Kidney (tissue), 14 donors: ENCODE data around the gene UROD. TPM values are rescaled to one million over a fixed set of nuclear protein-coding genes. Genes with fewer than 3 reads are reported as not detected.

Experiments used
- DNase-seq, 5 donors: peaks; one replicate each; pipeline ENCODE4 v3.0.0-alpha.2; 2013 to 2020
- FAIRE-seq: peaks from 2 replicates; lab custom pipeline; 2012; peaks lifted over from hg19 to GRCh38; lab: Jason Lieb, UNC
- H3K27ac ChIP-seq, 2 donors: one replicate each; pipeline ENCODE4 v1.7.0; 2013; ENCODE audit warnings: low read depth in 2 of 2, low read length in 2 of 2, inconsistent platforms in 1 of 2
- H3K27me3 ChIP-seq: one replicate; pipeline ENCODE4 v1.7.1; 2013; ENCODE audit warnings: low read length, inconsistent platforms; ENCODE audit not compliant: control insufficient read depth, insufficient read depth
- H3K36me3 ChIP-seq, 3 donors: one replicate each; pipeline versions ENCODE4 v1.7.0 to v1.7.1; 2013; ENCODE audit warnings: low read length in 3 of 3, control low read depth in 1 of 3, inconsistent platforms in 1 of 3; ENCODE audit not compliant: insufficient read depth in 3 of 3, control insufficient read depth in 2 of 3
- H3K4me1 ChIP-seq, 3 donors: one replicate each; pipeline versions ENCODE4 v1.7.0 to v1.7.1; 2013; ENCODE audit warnings: low read length in 3 of 3, inconsistent platforms in 1 of 3, low read depth in 1 of 3; ENCODE audit not compliant: control insufficient read depth in 2 of 3, insufficient read depth in 2 of 3
- H3K4me3 ChIP-seq, 3 donors: one replicate each; pipeline versions ENCODE4 v1.7.0 to v1.8.1; 2013; ENCODE audit warnings: low read length in 3 of 3, control low read depth in 1 of 3, inconsistent platforms in 1 of 3
- H3K9ac ChIP-seq, 3 donors: one replicate each; pipeline versions ENCODE4 v1.7.0 to v1.7.1; 2013; ENCODE audit warnings: low read length in 3 of 3, control low read depth in 1 of 3, inconsistent platforms in 1 of 3
- H3K9me3 ChIP-seq, 3 donors: one replicate each; pipeline versions ENCODE4 v1.7.0 to v1.7.1; 2013; ENCODE audit warnings: low read length in 3 of 3, control low read depth in 1 of 3, inconsistent platforms in 1 of 3; ENCODE audit not compliant: control insufficient read depth in 2 of 3, insufficient read depth in 1 of 3
- intact Hi-C: fragments of 100-400 bp; cut with DNase I; formaldehyde crosslinking; loops from one replicate; pipeline ENCODE4 v1.11.1; 2022
- polyA plus RNA-seq: library from polyadenylated mRNA; stranded (reverse); fragments of 350-450 nt; fragmentation: Illumina TruSeq; extraction: RNeasy Lipid Tissue Mini Kit (QIAGEN cat#74804); gene quantifications from one replicate; pipeline ENCODE4 v1.2.3, GENCODE V29; 2014; ENCODE audit warnings: low read depth, low replicate concordance; ENCODE audit not compliant: insufficient read depth
- total RNA-seq: library from RNA; stranded (reverse); fragmentation: NEBNext Ultra II Directional; extraction: Animal tissue kit (Norgen Biotek cat#: 25700); gene quantifications from one replicate; pipeline ENCODE4 v1.2.1, GENCODE V29; 2021
- TF ChIP-seq, protein P1 (sequence below): IDR thresholded peaks from 3 replicates; pipeline ENCODE4 v1.5.1; 2012; ENCODE audit warnings: mild to moderate bottlenecking, moderate library complexity, borderline replicate concordance; ENCODE audit not compliant: insufficient read depth; ENCODE audit errors: extremely low read depth
- donor health status: control.
- donor health status: control.
- donor health status: control.
- donor health status: control.
- donor health status: control.
- donor health status: DM: yes; HTN: yes; CAD: no.
- donor health status: Normal renal cell carcinoma (clear cell type).

Gene UROD
- total and polyA plus RNA-seq, 2 donors from 2014 or later: 71.0 to 172 TPM

DNA sequence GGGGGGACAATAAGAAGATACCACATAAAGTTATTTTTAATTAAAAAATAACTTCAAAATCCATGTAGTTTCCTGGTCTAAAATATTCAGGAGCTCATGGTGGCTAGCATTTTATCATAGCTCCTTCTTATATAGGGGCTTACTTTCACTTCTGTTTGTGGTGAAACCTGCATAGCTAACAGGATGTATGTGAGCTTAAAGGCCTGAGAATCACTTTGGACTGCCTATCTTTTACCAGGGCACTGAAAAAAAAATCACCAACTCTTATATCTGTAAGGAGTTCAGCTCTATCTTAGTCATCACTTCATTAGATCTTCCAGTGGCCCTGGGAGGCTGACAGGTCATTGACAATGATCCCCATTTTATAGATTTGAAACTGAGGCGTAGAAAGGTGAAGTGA lies 21.3 kb downstream of the UROD start:
- Histone ChIP-seq H3K9me3 (no peaks in the 10 kb centered on the region), H3K9ac (no peak overlapping the region), H3K36me3 (peaks cover 0 to 4% (median 3%) of the 10 kb centered on the region in 3 donors), H3K4me3 (no peak overlapping the region), H3K4me1 (no peaks in the 10 kb centered on the region), H3K27ac (no peak overlapping the region), H3K27me3 (no peaks in the 10 kb centered on the region)
- TF ChIP-seq, protein P1, sequence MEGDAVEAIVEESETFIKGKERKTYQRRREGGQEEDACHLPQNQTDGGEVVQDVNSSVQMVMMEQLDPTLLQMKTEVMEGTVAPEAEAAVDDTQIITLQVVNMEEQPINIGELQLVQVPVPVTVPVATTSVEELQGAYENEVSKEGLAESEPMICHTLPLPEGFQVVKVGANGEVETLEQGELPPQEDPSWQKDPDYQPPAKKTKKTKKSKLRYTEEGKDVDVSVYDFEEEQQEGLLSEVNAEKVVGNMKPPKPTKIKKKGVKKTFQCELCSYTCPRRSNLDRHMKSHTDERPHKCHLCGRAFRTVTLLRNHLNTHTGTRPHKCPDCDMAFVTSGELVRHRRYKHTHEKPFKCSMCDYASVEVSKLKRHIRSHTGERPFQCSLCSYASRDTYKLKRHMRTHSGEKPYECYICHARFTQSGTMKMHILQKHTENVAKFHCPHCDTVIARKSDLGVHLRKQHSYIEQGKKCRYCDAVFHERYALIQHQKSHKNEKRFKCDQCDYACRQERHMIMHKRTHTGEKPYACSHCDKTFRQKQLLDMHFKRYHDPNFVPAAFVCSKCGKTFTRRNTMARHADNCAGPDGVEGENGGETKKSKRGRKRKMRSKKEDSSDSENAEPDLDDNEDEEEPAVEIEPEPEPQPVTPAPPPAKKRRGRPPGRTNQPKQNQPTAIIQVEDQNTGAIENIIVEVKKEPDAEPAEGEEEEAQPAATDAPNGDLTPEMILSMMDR: no peak
- DNase-seq: no peak
- intact Hi-C loops: no loop called here
- no peak for FAIRE-seq

DNA sequence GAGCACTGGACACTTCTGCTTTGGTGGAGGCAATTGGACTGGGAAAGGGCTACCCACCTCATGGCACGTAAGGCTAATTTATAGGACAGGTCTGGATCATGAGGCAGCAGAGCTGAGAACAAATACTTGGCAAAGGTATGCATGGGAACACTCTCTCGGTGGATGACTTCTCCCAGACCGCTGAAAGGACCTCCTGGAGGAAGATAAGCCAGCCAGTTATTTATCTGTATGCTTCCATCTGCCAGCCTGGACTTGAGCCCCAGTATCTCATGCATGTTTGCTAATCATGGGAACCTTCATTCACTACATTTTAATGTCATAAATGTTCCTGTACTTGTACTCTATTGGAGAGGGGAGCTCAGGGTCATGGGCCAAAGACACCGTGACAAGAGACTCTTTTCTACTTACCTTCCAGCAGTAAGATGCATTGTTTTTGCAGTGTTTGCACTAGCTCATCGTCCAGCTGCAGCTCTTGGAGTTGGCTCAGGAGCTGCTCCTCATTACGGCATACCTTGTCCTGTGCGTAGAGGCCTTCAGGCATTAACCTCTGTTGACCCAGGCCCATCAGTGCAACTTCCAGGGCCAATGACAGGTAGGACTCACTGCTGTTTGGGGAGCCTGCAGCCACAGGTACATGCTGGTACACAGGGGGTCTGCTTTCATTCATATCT lies 23.7 kb downstream of the UROD start:
- H3K9ac ChIP-seq: no peak overlapping the region
- TF ChIP-seq, protein P1: no peak
- H3K27me3 ChIP-seq: no peaks in the 10 kb centered on the region
- peaks cover 0 to 4% (median 3%) of the 10 kb centered on the region in 3 donors for H3K36me3 ChIP-seq
- no peak overlapping the region for H3K27ac ChIP-seq
- intact Hi-C loops: no loop called here
- no peaks in the 10 kb centered on the region for H3K9me3 ChIP-seq
- DNase-seq (no peak), FAIRE-seq (no peak)
- H3K4me3 ChIP-seq: no peak overlapping the region
- H3K4me1 ChIP-seq: no peaks in the 10 kb centered on the region

DNA sequence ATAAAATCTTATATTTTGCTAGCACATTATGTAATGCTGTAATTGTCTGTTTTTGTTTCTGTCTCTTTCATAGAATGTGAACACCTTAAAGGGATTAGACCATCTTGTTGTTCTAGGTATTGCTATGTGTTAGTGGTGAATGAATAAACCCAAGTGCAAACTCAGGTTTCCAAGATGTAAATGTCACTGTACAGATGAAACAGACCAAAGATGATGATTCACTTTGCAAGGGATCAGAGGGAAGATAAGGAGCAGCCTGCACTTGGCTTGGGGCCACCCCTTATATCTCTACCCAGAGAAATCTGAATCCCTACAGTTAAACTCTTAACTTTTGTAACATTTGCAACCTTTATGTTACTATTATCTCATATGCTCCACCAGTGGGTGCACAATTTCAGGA lies 25.4 kb downstream of the UROD start:
- H3K9ac ChIP-seq: no peak overlapping the region
- H3K4me1 ChIP-seq: no peaks in the 10 kb centered on the region
- no peaks in the 10 kb centered on the region for H3K9me3 ChIP-seq
- intact Hi-C loops: no loop called here
- no peak overlapping the region for H3K4me3 ChIP-seq
- H3K27ac ChIP-seq: no peak overlapping the region
- FAIRE-seq (no peak), DNase-seq (no peak)
- H3K36me3 ChIP-seq: peaks cover 0 to 4% (median 3%) of the 10 kb centered on the region in 3 donors
- TF ChIP-seq, protein P1: no peak
- H3K27me3 ChIP-seq: no peaks in the 10 kb centered on the region
